WTC11 (cell line): Measurements from ENCODE around the gene AUP1. TPM values are rescaled to one million over a fixed set of nuclear protein-coding genes. Genes with fewer than 3 reads are reported as not detected.

Experiments used
- ATAC-seq: fragments of 200-7000 bp; cut with Tn5 transposase; 2 replicates; pipeline ENCODE4 v1.10.0; 2021; ENCODE audit warnings: mild to moderate bottlenecking, moderate library complexity
- CTCF ChIA-PET: fragments of 300-600 bp; sonication (Branson Sonifier 250); formaldehyde crosslinking; loops from one replicate; lab custom pipeline; 2021; ENCODE audit warnings: antibody characterized with exemption; lab: Charles Lee
- POLR2A ChIA-PET: fragments of 350-600 bp; sonication (Branson Sonifier 250); formaldehyde crosslinking; loops from one replicate; lab custom pipeline; 2021; ENCODE audit warnings: antibody characterized with exemption; lab: Charles Lee
- DNase-seq: peaks from one replicate; pipeline ENCODE4 v3.0.0; 2021; ENCODE audit warnings: low spot score
- H3K27ac Mint-ChIP-seq: 2 replicates; pipeline ENCODE4 v1.8.0; 2021; ENCODE audit warnings: mixed read lengths
- H3K27me3 Mint-ChIP-seq: 2 replicates; pipeline ENCODE4 v1.8.0; 2021; ENCODE audit warnings: low read depth, mild to moderate bottlenecking, moderate library complexity, mixed read lengths
- H3K36me3 Mint-ChIP-seq: 2 replicates; pipeline ENCODE4 v1.8.0; 2021; ENCODE audit warnings: mixed read lengths
- H3K4me1 Mint-ChIP-seq: 2 replicates; pipeline ENCODE4 v1.8.0; 2022; ENCODE audit warnings: mixed read lengths
- H3K4me3 Mint-ChIP-seq: 2 replicates; pipeline ENCODE4 v1.8.0; 2021; ENCODE audit warnings: mild to moderate bottlenecking, moderate library complexity, mixed read lengths
- H3K9me3 Mint-ChIP-seq: 2 replicates; pipeline ENCODE4 v1.8.0; 2021; ENCODE audit warnings: mixed read lengths
- CREM ChIP-seq: sonication (generic); formaldehyde crosslinking; IDR thresholded peaks from 2 replicates; pipeline ENCODE4 v1.8.1; 2022; ENCODE audit warnings: mild to moderate bottlenecking, missing genetic modification reagents, moderate library complexity
- EMX1 ChIP-seq: fragments of 250-450 bp; sonication (Bioruptor Pico); IDR thresholded peaks from 2 replicates; pipeline ENCODE4 v1.8.0; 2021; ENCODE audit warnings: mild to moderate bottlenecking
- ETV6 ChIP-seq: sonication (generic); formaldehyde crosslinking; IDR thresholded peaks from 2 replicates; pipeline ENCODE4 v1.8.1; 2022; ENCODE audit warnings: mild to moderate bottlenecking, missing genetic modification reagents
- FOXK1 ChIP-seq: sonication (generic); formaldehyde crosslinking; IDR thresholded peaks from 2 replicates; pipeline ENCODE4 v1.8.0; 2022; ENCODE audit warnings: mild to moderate bottlenecking, moderate library complexity, missing genetic modification reagents
- GABPB1 ChIP-seq: sonication (generic); formaldehyde crosslinking; IDR thresholded peaks from 2 replicates; pipeline ENCODE4 v1.8.1; 2023; ENCODE audit warnings: mild to moderate bottlenecking, missing genetic modification reagents
- GRHL2 ChIP-seq: fragments of 250-450 bp; sonication (Bioruptor Pico); IDR thresholded peaks from 2 replicates; pipeline ENCODE4 v1.8.0; 2022; ENCODE audit warnings: mild to moderate bottlenecking, moderate library complexity; ENCODE audit not compliant: insufficient replicate concordance, severe bottlenecking
- HMGA2 ChIP-seq: fragments of 250-450 bp; sonication (Bioruptor Pico); IDR thresholded peaks from 2 replicates; pipeline ENCODE4 v1.4.0; 2021; ENCODE audit warnings: mild to moderate bottlenecking, moderate library complexity
- KAT7 ChIP-seq: sonication (generic); formaldehyde crosslinking; IDR thresholded peaks from 2 replicates; pipeline ENCODE4 v1.8.1; 2023; ENCODE audit warnings: missing genetic modification reagents, mild to moderate bottlenecking, borderline replicate concordance
- MXD4 ChIP-seq: fragments of 250-450 bp; sonication (Bioruptor Pico); IDR thresholded peaks from 2 replicates; pipeline ENCODE4 v1.8.0; 2021; ENCODE audit warnings: mild to moderate bottlenecking, moderate library complexity, borderline replicate concordance
- MYBL2 ChIP-seq: sonication (generic); formaldehyde crosslinking; IDR thresholded peaks from 2 replicates; pipeline ENCODE4 v1.8.1; 2023; ENCODE audit warnings: mild to moderate bottlenecking, moderate library complexity, missing genetic modification reagents
- NFATC4 ChIP-seq: fragments of 250-450 bp; sonication (Bioruptor Pico); IDR thresholded peaks from 2 replicates; pipeline ENCODE4 v1.9.0; 2021; ENCODE audit warnings: mild to moderate bottlenecking
- NR1H2 ChIP-seq: sonication (generic); formaldehyde crosslinking; IDR thresholded peaks from 2 replicates; pipeline ENCODE4 v1.9.0; 2021; ENCODE audit warnings: mild to moderate bottlenecking, moderate library complexity, missing genetic modification reagents
- NR3C1 ChIP-seq: sonication (generic); formaldehyde crosslinking; conservative IDR thresholded peaks from 2 replicates; pipeline ENCODE4 v1.8.1; 2023; ENCODE audit warnings: low read depth, mild to moderate bottlenecking, missing genetic modification reagents
- OVOL2 ChIP-seq: fragments of 250-450 bp; sonication (Bioruptor Pico); IDR thresholded peaks from 2 replicates; pipeline ENCODE4 v1.9.0; 2021; ENCODE audit warnings: mild to moderate bottlenecking, borderline replicate concordance
- TEAD4 ChIP-seq: sonication (generic); formaldehyde crosslinking; IDR thresholded peaks from 2 replicates; pipeline ENCODE4 v1.8.0; 2022; ENCODE audit warnings: mild to moderate bottlenecking, missing genetic modification reagents
- ZNF232 ChIP-seq: sonication (generic); formaldehyde crosslinking; IDR thresholded peaks from 2 replicates; pipeline ENCODE4 v1.8.0; 2022; ENCODE audit warnings: mild to moderate bottlenecking, missing genetic modification reagents
- ZNF263 ChIP-seq: sonication (generic); formaldehyde crosslinking; IDR thresholded peaks from 2 replicates; pipeline ENCODE4 v1.8.1; 2022; ENCODE audit warnings: low read depth, mild to moderate bottlenecking, moderate library complexity, missing genetic modification reagents
- ZNF396 ChIP-seq: fragments of 250-450 bp; sonication (Bioruptor Pico); IDR thresholded peaks from 2 replicates; pipeline ENCODE4 v1.8.0; 2021; ENCODE audit warnings: mild to moderate bottlenecking, moderate library complexity, borderline replicate concordance
- total RNA-seq: library from RNA; stranded (reverse); gene quantifications from 3 replicates; pipeline ENCODE4 v1.2.3, GENCODE V29; 2021
- TF ChIP-seq, protein P1 (sequence below): fragments of 250-450 bp; sonication (Bioruptor Pico); IDR thresholded peaks from 2 replicates; pipeline ENCODE4 v1.9.0; 2021; ENCODE audit warnings: mild to moderate bottlenecking
- TF ChIP-seq, protein P2 (sequence below): fragments of 250-450 bp; sonication (Bioruptor Pico); IDR thresholded peaks from 2 replicates; pipeline ENCODE4 v1.9.0; 2021; ENCODE audit warnings: moderate library complexity, mild to moderate bottlenecking, inconsistent platforms, borderline replicate concordance
- TF ChIP-seq, protein P3 (sequence below): sonication (generic); formaldehyde crosslinking; IDR thresholded peaks from 2 replicates; pipeline ENCODE4 v1.8.1; 2023; ENCODE audit warnings: mild to moderate bottlenecking, missing genetic modification reagents, moderate library complexity
- TF ChIP-seq, protein P4 (sequence below): sonication (generic); formaldehyde crosslinking; IDR thresholded peaks from 2 replicates; pipeline ENCODE4 v1.8.1; 2022; ENCODE audit warnings: mild to moderate bottlenecking, moderate library complexity, missing genetic modification reagents
- TF ChIP-seq, protein P5 (sequence below): sonication (generic); formaldehyde crosslinking; conservative IDR thresholded peaks from 2 replicates; pipeline ENCODE4 v1.8.1; 2023; ENCODE audit warnings: mild to moderate bottlenecking, low read depth, missing genetic modification reagents, moderate library complexity
- TF ChIP-seq, protein P6 (sequence below): sonication (generic); formaldehyde crosslinking; IDR thresholded peaks from 2 replicates; pipeline ENCODE4 v1.8.1; 2022; ENCODE audit warnings: missing genetic modification reagents, borderline replicate concordance
- TF ChIP-seq, protein P7 (sequence below): sonication (generic); formaldehyde crosslinking; IDR thresholded peaks from 2 replicates; pipeline ENCODE4 v1.8.0; 2023; ENCODE audit warnings: missing genetic modification reagents

The AUP1 gene
- total RNA-seq, 1 experiment from 2014 or later: 84.9 TPM

DNA sequence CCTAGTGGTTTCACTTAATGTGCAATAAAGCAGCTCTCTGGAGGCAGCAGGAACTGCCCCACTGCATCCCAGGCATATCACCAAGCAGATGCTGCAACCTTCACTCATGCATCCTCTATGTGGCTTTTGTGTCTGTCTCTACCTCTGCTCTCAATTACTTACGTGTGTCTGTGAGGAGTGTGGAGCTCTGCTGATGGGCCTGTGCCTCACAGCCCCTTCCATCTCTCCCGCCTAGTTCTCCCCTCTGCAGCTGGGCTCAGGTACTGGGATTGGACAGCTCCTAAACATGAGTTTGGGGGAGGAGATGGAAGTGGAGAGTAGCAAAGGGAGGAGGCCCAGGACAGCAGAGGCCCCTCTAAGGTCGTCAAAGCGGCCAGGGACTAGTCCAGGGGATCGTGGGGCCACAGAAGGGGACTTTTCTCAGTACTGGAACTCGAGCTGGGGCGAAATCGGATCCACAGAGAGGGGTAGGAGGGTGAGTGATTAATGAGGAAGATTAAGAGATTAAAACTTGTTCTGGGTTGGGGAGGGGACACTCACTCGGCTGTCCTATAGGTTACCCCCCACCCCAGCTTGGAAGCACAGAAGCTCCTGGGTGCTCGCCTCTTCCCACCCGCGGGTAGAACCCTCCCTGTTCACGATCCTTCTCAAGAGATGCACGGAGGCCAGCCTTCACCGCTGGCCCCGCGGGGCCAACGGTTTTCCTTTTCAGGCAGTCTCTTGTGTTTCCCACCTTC lies 28.0 kb downstream of the AUP1 start (continued):
- TF ChIP-seq, protein P1, sequence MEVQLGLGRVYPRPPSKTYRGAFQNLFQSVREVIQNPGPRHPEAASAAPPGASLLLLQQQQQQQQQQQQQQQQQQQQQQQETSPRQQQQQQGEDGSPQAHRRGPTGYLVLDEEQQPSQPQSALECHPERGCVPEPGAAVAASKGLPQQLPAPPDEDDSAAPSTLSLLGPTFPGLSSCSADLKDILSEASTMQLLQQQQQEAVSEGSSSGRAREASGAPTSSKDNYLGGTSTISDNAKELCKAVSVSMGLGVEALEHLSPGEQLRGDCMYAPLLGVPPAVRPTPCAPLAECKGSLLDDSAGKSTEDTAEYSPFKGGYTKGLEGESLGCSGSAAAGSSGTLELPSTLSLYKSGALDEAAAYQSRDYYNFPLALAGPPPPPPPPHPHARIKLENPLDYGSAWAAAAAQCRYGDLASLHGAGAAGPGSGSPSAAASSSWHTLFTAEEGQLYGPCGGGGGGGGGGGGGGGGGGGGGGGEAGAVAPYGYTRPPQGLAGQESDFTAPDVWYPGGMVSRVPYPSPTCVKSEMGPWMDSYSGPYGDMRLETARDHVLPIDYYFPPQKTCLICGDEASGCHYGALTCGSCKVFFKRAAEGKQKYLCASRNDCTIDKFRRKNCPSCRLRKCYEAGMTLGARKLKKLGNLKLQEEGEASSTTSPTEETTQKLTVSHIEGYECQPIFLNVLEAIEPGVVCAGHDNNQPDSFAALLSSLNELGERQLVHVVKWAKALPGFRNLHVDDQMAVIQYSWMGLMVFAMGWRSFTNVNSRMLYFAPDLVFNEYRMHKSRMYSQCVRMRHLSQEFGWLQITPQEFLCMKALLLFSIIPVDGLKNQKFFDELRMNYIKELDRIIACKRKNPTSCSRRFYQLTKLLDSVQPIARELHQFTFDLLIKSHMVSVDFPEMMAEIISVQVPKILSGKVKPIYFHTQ (CRISPR knock-in tag): no peak
- TF ChIP-seq NR3C1 (no peak), GRHL2 (CRISPR knock-in tag) (no peak), GABPB1 (CRISPR knock-in tag) (no peak), MYBL2 (CRISPR knock-in tag) (no peak), ZNF232 (no peak), NFATC4 (CRISPR knock-in tag) (no peak), OVOL2 (CRISPR knock-in tag) (no peak)
- TF ChIP-seq, protein P2, sequence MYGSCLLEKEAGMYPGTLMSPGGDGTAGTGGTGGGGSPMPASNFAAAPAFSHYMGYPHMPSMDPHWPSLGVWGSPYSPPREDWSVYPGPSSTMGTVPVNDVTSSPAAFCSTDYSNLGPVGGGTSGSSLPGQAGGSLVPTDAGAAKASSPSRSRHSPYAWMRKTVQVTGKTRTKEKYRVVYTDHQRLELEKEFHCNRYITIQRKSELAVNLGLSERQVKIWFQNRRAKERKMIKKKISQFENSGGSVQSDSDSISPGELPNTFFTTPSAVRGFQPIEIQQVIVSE (CRISPR knock-in tag): no peak
- TF ChIP-seq, protein P3, sequence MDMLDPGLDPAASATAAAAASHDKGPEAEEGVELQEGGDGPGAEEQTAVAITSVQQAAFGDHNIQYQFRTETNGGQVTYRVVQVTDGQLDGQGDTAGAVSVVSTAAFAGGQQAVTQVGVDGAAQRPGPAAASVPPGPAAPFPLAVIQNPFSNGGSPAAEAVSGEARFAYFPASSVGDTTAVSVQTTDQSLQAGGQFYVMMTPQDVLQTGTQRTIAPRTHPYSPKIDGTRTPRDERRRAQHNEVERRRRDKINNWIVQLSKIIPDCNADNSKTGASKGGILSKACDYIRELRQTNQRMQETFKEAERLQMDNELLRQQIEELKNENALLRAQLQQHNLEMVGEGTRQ (CRISPR knock-in tag): no peak
- TF ChIP-seq, all 79 proteins: peak for 0

DNA sequence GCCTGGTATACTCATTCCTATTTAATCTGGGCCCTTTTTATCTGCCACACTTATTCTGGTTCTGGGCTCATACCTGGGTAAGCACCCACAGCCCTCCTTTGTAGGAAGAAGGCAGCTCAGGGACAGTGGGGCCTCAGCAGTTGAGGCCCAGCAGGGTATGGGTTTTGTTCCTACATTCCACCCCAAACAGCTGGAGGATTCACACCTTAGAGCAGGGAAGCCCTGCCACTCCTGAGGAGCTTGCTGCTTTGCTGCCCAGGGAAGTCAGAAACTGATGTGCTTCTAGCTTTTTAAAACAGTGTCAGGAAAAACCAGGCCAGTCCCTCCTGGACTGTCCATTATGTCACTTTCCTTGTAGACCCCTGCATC lies 28.9 kb downstream of the AUP1 start:
- no peak for ATAC-seq
- peaks cover 54% of the 10 kb centered on the region for H3K4me1 Mint-ChIP-seq
- no peak for DNase-seq
- peaks cover 13% of the 10 kb centered on the region for H3K36me3 Mint-ChIP-seq
- peaks cover 100% of the 10 kb centered on the region for H3K27me3 Mint-ChIP-seq
- ChIA-PET POLR2A (interaction anchor here (0.8 to 1.5 kb wide), 2 partner anchors 18 to 43 kb away, joined by 3 to 6 read pairs; partner anchors contain the start of genes CCDC142 and WBP1), CTCF (interaction anchor here (1.7 to 6.0 kb wide), 4 partner anchors 10 to 87 kb away, joined by 5 to 43 read pairs (median 12); partner anchors contain the start of genes CCDC142 and TTC31)
- H3K27ac Mint-ChIP-seq: no peak overlapping the region
- no peaks in the 10 kb centered on the region for H3K9me3 Mint-ChIP-seq
- no peak overlapping the region for H3K4me3 Mint-ChIP-seq
- TF ChIP-seq KAT7: no peak
- TF ChIP-seq, protein P4, sequence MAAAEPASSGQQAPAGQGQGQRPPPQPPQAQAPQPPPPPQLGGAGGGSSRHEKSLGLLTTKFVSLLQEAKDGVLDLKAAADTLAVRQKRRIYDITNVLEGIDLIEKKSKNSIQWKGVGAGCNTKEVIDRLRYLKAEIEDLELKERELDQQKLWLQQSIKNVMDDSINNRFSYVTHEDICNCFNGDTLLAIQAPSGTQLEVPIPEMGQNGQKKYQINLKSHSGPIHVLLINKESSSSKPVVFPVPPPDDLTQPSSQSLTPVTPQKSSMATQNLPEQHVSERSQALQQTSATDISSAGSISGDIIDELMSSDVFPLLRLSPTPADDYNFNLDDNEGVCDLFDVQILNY (CRISPR knock-in tag): no peak
- TF ChIP-seq, protein P5, sequence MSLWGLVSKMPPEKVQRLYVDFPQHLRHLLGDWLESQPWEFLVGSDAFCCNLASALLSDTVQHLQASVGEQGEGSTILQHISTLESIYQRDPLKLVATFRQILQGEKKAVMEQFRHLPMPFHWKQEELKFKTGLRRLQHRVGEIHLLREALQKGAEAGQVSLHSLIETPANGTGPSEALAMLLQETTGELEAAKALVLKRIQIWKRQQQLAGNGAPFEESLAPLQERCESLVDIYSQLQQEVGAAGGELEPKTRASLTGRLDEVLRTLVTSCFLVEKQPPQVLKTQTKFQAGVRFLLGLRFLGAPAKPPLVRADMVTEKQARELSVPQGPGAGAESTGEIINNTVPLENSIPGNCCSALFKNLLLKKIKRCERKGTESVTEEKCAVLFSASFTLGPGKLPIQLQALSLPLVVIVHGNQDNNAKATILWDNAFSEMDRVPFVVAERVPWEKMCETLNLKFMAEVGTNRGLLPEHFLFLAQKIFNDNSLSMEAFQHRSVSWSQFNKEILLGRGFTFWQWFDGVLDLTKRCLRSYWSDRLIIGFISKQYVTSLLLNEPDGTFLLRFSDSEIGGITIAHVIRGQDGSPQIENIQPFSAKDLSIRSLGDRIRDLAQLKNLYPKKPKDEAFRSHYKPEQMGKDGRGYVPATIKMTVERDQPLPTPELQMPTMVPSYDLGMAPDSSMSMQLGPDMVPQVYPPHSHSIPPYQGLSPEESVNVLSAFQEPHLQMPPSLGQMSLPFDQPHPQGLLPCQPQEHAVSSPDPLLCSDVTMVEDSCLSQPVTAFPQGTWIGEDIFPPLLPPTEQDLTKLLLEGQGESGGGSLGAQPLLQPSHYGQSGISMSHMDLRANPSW: no peak
- no peak for TF ChIP-seq MXD4
- TF ChIP-seq, protein P6, sequence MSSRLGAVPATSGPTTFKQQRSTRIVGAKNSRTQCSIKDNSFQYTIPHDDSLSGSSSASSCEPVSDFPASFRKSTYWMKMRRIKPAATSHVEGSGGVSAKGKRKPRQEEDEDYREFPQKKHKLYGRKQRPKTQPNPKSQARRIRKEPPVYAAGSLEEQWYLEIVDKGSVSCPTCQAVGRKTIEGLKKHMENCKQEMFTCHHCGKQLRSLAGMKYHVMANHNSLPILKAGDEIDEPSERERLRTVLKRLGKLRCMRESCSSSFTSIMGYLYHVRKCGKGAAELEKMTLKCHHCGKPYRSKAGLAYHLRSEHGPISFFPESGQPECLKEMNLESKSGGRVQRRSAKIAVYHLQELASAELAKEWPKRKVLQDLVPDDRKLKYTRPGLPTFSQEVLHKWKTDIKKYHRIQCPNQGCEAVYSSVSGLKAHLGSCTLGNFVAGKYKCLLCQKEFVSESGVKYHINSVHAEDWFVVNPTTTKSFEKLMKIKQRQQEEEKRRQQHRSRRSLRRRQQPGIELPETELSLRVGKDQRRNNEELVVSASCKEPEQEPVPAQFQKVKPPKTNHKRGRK (CRISPR knock-in tag): no peak
- TF ChIP-seq, protein P2 (CRISPR knock-in tag): no peak
- no peak for TF ChIP-seq ZNF396
- no peak for TF ChIP-seq HMGA2 (CRISPR knock-in tag)
- no peak for TF ChIP-seq NR1H2
- TF ChIP-seq FOXK1 (CRISPR knock-in tag): no peak
- no peak for TF ChIP-seq TEAD4 (CRISPR knock-in tag)
- no peak for TF ChIP-seq ZNF263 (CRISPR knock-in tag)
- TF ChIP-seq, protein P7, sequence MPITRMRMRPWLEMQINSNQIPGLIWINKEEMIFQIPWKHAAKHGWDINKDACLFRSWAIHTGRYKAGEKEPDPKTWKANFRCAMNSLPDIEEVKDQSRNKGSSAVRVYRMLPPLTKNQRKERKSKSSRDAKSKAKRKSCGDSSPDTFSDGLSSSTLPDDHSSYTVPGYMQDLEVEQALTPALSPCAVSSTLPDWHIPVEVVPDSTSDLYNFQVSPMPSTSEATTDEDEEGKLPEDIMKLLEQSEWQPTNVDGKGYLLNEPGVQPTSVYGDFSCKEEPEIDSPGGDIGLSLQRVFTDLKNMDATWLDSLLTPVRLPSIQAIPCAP (CRISPR knock-in tag): no peak
- no peak for TF ChIP-seq EMX1 (CRISPR knock-in tag)
- no peak for TF ChIP-seq ETV6 (CRISPR knock-in tag)
- no peak for TF ChIP-seq CREM
